Vagina (tissue), 2 donors: Measurements from ENCODE around the gene EBNA1BP2.

Source experiments
- POLR2A ChIP-seq, 2 donors: fragments of 450-650 bp; IDR thresholded peaks; one replicate each; pipeline ENCODE4 v1.6.1; 2017; ENCODE audit warnings: antibody characterized with exemption in 2 of 2, mild to moderate bottlenecking in 2 of 2, moderate library complexity in 2 of 2
- POLR2AphosphoS5 ChIP-seq, 2 donors: sonication (generic); formaldehyde crosslinking; IDR thresholded peaks; one replicate each; pipeline ENCODE4 v1.9.0; 2017; ENCODE audit warnings: antibody characterized with exemption in 2 of 2, mild to moderate bottlenecking in 2 of 2, low read depth in 1 of 2; ENCODE audit not compliant: insufficient read depth in 1 of 2
- TF ChIP-seq, protein P1 (sequence below), 3 experiments: fragments of 450-650 bp in 2 of 3; fragments of 200-600 bp in 1 of 3; sonication (generic) in 1 of 3; IDR thresholded peaks; one replicate each; pipeline ENCODE4 v1.5.1; 2017 to 2019; ENCODE audit warnings: antibody characterized with exemption in 3 of 3, mild to moderate bottlenecking in 2 of 3, moderate library complexity in 2 of 3

DNA sequence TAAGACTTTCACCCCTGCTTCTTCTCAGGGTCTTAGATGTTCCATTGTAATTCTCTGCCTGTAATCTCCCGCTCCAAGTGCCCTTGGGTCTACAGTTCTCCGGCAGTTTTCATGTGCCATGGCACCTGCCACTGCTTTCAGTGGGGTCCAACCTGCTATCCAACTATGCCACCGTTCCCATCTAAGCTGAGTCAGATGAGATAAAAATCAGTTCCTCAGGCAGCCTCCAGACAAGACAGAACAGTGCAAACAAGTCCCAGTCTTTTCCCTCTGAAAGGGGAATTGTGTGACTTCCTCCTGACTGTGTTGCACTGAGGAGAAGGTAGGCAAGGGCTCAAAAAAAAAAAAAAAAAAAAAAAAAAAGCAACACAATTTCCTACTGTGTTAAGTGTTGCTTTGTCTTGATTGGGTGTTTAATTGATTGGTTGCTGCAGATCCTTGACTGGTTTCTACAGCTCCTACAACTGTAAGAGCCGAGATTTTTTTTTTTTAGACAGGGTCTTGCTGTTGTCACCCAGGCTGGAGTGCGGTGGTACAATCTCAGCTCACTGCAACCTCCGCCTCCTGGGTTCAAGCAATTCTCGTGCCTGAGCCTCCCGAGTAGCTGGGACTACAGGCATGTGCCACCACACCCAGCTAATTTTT, 50.7 kb downstream of the EBNA1BP2 start:
- TF ChIP-seq, protein P1, sequence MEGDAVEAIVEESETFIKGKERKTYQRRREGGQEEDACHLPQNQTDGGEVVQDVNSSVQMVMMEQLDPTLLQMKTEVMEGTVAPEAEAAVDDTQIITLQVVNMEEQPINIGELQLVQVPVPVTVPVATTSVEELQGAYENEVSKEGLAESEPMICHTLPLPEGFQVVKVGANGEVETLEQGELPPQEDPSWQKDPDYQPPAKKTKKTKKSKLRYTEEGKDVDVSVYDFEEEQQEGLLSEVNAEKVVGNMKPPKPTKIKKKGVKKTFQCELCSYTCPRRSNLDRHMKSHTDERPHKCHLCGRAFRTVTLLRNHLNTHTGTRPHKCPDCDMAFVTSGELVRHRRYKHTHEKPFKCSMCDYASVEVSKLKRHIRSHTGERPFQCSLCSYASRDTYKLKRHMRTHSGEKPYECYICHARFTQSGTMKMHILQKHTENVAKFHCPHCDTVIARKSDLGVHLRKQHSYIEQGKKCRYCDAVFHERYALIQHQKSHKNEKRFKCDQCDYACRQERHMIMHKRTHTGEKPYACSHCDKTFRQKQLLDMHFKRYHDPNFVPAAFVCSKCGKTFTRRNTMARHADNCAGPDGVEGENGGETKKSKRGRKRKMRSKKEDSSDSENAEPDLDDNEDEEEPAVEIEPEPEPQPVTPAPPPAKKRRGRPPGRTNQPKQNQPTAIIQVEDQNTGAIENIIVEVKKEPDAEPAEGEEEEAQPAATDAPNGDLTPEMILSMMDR (IDR thresholded peaks at IDR 0.05): no peak
- no peak for TF ChIP-seq POLR2A (IDR thresholded peaks at IDR 0.05)
- no peak for TF ChIP-seq POLR2AphosphoS5 (IDR thresholded peaks at IDR 0.05; ENCODE audit: insufficient read depth in 1 of 2, low read depth in 1 of 2)
